ENCODE results near the gene TSFM.

TSFM gene

DNA sequence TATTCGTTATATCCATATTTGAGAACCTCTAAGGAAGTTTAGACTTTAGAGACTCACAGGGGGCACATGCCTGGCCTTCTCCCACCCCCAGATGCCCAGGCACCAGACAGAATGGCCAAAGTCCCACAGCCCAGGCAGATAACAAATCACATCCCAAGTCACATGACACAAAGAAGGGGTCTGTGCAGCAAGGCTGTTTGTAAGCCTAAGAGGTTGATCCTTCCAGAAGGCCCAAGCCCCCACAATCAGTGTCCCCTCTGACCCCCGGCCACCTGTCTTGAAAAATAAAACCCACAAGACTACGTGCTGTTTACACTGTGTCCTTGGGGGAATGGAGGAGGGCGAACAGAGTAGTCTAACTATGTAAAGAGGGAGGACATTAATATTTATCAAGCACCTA is 58.9 kb downstream of the TSFM start:
- Histone ChIP-seq H3K27ac (peak overlapping the region in 6 of 21 experiments; percentile 5 to 68 (median 20)), H3K4me3 (no peak overlapping the region)

DNA sequence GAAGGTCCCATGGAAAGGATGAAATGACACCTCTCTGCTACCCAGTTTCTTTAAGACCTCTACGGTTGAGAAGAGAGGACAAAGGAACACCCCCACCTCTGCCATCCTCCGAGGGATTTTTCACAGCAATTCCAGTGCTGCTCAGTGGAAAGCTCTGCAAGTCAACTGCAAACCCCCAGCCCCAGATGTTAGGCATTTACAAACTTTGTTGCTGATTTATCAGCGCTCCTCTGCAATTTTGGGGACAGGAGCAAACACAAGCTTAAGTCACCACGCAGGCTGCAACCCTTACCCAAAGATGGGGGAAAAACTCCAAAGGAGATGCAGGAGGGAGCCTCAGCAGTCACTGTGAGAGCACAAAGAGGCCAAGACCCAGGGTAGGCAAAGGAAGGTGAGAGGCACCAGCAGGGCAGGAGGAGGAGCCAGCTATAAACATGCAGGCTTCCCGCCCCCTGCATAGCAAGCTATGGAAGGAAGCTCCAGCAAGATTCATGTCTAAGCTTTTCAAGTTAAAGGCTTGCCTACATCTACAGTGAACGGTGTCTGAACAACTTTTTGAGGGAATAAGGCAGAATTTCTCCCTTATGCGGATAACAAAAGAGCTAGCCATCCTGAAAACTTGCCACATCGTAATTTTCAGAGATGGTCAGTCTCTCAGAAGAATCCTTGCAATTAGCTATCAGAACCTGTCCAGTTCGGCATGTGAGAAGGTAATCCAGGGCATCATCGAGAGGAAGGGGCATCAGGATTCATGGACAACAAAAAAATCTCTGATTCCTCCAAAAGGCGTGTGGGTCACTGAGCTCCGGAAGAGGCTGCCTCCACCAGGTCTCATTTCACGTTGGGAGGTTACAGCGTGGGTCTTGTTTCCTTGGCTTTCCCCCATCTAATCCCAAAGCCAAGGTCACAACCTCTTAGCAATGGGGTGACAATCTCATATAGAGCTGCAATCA is 60.0 kb downstream of the TSFM start:
- Histone ChIP-seq H3K4me3 (peak overlapping the region in 3 of 7 experiments; percentile 84 to 99 (median 87)), H3K27ac (peak overlapping the region in 7 of 21 experiments; percentile 3 to 100 (median 97))

DNA sequence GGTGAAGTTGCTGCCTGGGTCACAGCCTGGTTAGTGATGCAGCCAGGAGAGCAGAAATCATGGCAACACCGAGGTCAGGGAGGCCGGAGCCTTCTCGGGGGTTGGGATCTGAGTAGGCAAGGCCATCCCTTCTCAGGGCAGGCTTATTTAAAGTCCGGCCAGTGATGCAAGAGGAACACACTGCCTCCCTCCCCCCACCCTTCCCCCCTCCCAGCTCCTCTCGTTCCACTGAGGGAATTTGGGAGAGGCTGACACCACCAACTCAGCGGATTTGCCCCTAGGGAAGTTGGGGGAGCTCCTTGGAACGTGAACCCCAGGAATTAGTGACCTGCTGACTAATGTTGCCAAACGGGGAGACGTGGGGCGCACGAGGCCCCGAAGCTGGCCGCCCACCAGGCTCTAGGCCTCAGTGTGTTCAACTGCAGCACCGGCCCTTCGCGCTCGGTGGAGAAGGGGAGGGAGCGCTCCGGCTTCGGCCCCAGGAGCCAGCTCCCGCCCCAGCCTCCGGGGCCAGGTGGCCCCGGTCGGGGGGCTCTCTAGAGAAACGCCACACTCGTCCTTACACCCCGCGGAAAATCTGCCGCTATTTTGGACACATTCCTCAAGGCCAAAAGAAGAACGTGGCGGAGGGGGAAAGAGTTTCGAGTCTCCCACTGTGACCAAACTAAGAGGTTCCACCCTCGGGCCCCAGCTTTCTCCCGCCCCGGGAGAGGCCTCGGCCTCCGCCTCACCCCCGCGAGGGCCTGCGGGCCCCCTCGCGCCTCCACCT is 62.3 kb downstream of the TSFM start:
- Histone ChIP-seq H3K4me3 (peak overlapping the region; percentile 84 to 99 (median 89)), H3K27ac (peak overlapping the region; percentile 85 to 100 (median 99))

DNA sequence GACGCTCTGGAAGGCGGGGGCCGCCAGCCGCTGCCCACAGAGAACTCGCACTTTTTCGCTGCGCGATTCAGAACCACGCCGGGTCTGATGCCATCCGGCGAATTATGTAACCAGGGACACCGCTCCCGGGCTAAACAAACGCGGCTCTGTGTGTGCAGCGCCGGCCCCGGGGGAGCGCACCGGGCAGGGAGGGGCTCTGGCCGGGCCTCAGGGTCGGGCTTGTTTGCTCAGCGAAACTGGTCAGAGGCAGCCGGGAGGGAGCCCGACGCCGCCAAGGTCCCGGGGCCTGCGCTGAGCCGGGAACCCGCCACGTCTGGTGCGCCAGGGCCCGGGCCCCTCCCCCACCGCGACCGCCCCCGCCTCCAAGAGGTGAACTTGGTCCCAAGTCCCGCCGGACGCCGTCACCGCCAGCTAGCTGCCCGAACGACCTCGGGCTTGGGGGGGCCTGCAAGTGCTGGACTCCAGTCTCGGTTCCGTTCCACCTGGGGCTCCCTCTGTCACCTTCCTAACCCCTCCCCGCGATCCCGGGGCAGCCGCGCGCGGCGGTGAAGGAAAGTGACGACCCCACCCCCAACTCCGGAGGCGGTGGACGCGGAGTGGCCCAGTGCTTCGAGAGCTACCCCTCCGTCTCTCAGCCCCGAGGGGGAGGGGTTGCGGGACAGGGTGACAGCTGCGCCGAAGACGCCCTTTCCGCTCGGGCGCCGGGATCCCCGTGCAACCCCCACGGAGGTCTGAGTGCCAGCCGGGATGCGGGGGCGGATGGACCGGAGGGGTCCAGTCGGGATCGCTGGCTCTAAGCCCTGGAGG is 63.1 kb downstream of the TSFM start:
- H3K4me3 ChIP-seq: peak overlapping the region; percentile 84 to 99 (median 89)
- peak overlapping the region; percentile 85 to 100 (median 99) for H3K27ac ChIP-seq

DNA sequence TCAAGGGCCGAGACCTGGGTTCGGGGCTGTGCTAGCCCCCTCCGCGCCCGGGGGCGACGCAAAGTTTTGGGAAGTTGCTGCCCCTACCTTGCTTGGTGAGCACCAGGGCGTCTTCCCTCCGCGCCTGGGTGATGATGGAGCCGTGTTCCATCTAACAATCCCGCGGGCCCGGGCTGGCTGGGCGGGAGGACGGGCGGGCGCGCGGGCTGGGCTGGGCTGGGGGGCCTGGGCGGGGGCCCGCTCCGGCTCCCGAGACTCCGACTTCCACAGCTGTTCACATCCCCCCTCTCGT is 63.6 kb downstream of the TSFM start:
- H3K27ac ChIP-seq: peak overlapping the region; percentile 85 to 100 (median 99)

DNA sequence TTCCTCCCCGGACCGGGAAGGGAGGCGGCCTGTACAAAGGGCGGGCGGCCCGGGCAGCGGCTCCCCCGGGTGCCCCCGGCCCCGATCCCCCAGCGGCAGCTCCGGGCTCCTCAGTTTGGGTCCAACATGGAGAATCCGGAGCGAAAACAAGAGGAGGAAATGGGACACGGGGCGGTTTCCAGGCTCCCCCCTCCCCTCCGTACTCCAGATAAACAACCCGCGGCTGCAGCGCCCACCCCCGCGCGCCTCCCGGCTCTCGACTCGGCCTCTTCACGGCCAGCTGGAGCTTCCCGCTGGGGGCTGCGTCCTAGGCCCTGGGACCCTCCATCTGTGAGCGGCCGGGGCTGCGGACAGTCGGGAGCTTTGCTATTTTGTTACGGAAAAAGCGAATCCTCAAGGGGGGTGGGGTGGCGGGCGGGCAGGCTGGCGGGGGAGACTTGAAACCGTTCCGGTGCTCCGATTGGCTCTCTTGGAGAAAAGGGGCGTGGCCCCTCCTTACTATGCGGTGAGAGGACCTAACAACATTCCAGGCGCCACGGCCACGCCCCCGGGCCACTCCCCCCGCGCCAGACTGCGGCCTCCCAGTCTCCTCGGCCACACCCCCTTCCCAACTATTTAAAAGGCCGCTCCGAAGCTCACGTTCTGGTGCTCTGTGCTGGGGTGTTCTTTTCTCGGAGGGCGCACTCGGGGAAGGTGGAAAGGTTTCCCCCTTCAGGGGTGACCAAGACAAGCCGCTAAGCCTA is 64.2 kb downstream of the TSFM start, which contains the start of gene CTDSP2:
Gene CTDSP2, minus strand, starts transcription at position 153 of the 743 bp plus-strand sequence. CDS start 294 bp downstream, outside the sequence.
- Histone ChIP-seq H3K4me3 (peak within 1 kb of the TSS; percentile 84 to 99 (median 89)), H3K27ac (peak within 1 kb of the TSS; percentile 85 to 100 (median 99))

More for the DNA sequence above, 63.6 kb downstream of the TSFM start:
- H3K4me3 ChIP-seq: peak overlapping the region; percentile 84 to 99 (median 89)
